T-helper 1 cell treated with Interleukin-12 subunit alpha and Interleukin-12 subunit beta and Interleukin-4 antibody, amounts not matched to agents 30 μg/mL and 1 μg/mL, for 36 hours (primary cell): ENCODE results near the gene TEX14.

Experiments used
- H3K27ac Mint-ChIP-seq: one replicate; pipeline ENCODE4 v1.8.0; 2021; ENCODE audit warnings: mild to moderate bottlenecking, mixed read lengths
- H3K27me3 Mint-ChIP-seq: one replicate; pipeline ENCODE4 v1.8.0; 2021; ENCODE audit warnings: low read depth, mixed read lengths
- H3K36me3 Mint-ChIP-seq: one replicate; pipeline ENCODE4 v1.8.0; 2021; ENCODE audit warnings: low read depth, mixed read lengths
- H3K4me1 Mint-ChIP-seq: one replicate; pipeline ENCODE4 v1.8.0; 2021; ENCODE audit warnings: low read depth, mixed read lengths
- H3K4me3 Mint-ChIP-seq: one replicate; pipeline ENCODE4 v1.8.0; 2021; ENCODE audit warnings: mild to moderate bottlenecking, moderate library complexity, mixed read lengths
- H3K9me3 Mint-ChIP-seq: one replicate; pipeline ENCODE4 v1.8.0; 2021; ENCODE audit warnings: mixed read lengths

The TEX14 gene

GRCh38 chr17:58614859-58615459 lies 76.9 kb downstream of the TEX14 start:
- H3K27me3 Mint-ChIP-seq: no peaks in the 10 kb centered on the region
- H3K4me3 Mint-ChIP-seq: no peak overlapping the region
- no peaks in the 10 kb centered on the region for H3K36me3 Mint-ChIP-seq
- H3K27ac Mint-ChIP-seq: no peak overlapping the region
- no peaks in the 10 kb centered on the region for H3K9me3 Mint-ChIP-seq
- H3K4me1 Mint-ChIP-seq: peaks cover 14% of the 10 kb centered on the region

GRCh38 chr17:58611331-58611730 lies 80.5 kb downstream of the TEX14 start:
- Mint-ChIP-seq H3K36me3 (no peaks in the 10 kb centered on the region), H3K4me3 (no peak overlapping the region), H3K9me3 (no peaks in the 10 kb centered on the region), H3K27ac (no peak overlapping the region), H3K4me1 (peaks cover 13% of the 10 kb centered on the region), H3K27me3 (no peaks in the 10 kb centered on the region)

- Mint-ChIP-seq H3K9me3 (no peaks in the 10 kb centered on the region), H3K36me3 (no peaks in the 10 kb centered on the region), H3K27ac (no peak overlapping the region), H3K4me1 (no peaks in the 10 kb centered on the region), H3K27me3 (no peaks in the 10 kb centered on the region), H3K4me3 (no peak overlapping the region)
Observed at GRCh38 chr17:58606934-58607333, 84.9 kb downstream of the TEX14 start.

- H3K27ac Mint-ChIP-seq: no peak overlapping the region
- no peak overlapping the region for H3K4me3 Mint-ChIP-seq
- H3K27me3 Mint-ChIP-seq: no peaks in the 10 kb centered on the region
- no peaks in the 10 kb centered on the region for H3K9me3 Mint-ChIP-seq
- H3K4me1 Mint-ChIP-seq: no peaks in the 10 kb centered on the region
- no peaks in the 10 kb centered on the region for H3K36me3 Mint-ChIP-seq
Observed at GRCh38 chr17:58605986-58606385, 85.9 kb downstream of the TEX14 start.

GRCh38 chr17:58605470-58605869 lies 86.4 kb downstream of the TEX14 start:
- Mint-ChIP-seq H3K4me1 (no peaks in the 10 kb centered on the region), H3K36me3 (no peaks in the 10 kb centered on the region), H3K27me3 (no peaks in the 10 kb centered on the region), H3K9me3 (no peaks in the 10 kb centered on the region), H3K27ac (no peak overlapping the region), H3K4me3 (no peak overlapping the region)

GRCh38 chr17:58601976-58602375 lies 89.9 kb downstream of the TEX14 start:
- no peaks in the 10 kb centered on the region for H3K4me1 Mint-ChIP-seq
- no peaks in the 10 kb centered on the region for H3K9me3 Mint-ChIP-seq
- no peaks in the 10 kb centered on the region for H3K27me3 Mint-ChIP-seq
- no peak overlapping the region for H3K27ac Mint-ChIP-seq
- no peaks in the 10 kb centered on the region for H3K36me3 Mint-ChIP-seq
- no peak overlapping the region for H3K4me3 Mint-ChIP-seq

GRCh38 chr17:58597371-58597770 lies 94.5 kb downstream of the TEX14 start:
- no peak overlapping the region for H3K27ac Mint-ChIP-seq

GRCh38 chr17:58595194-58595792 lies 96.6 kb downstream of the TEX14 start:
- Mint-ChIP-seq H3K27me3 (no peaks in the 10 kb centered on the region), H3K36me3 (no peaks in the 10 kb centered on the region), H3K27ac (no peak overlapping the region), H3K9me3 (no peaks in the 10 kb centered on the region), H3K4me1 (no peaks in the 10 kb centered on the region), H3K4me3 (no peak overlapping the region)

More at GRCh38 chr17:58597371-58597770, 94.5 kb downstream of the TEX14 start:
- Mint-ChIP-seq H3K4me1 (no peaks in the 10 kb centered on the region), H3K4me3 (no peak overlapping the region), H3K27me3 (no peaks in the 10 kb centered on the region), H3K9me3 (no peaks in the 10 kb centered on the region), H3K36me3 (no peaks in the 10 kb centered on the region)

GRCh38 chr17:58593123-58593522 lies 98.7 kb downstream of the TEX14 start:
- H3K4me3 Mint-ChIP-seq: no peak overlapping the region
- H3K9me3 Mint-ChIP-seq: no peaks in the 10 kb centered on the region
- H3K27ac Mint-ChIP-seq: no peak overlapping the region
- H3K4me1 Mint-ChIP-seq: no peaks in the 10 kb centered on the region
- H3K36me3 Mint-ChIP-seq: no peaks in the 10 kb centered on the region
- no peaks in the 10 kb centered on the region for H3K27me3 Mint-ChIP-seq

GRCh38 chr17:58591455-58591854 lies 100.4 kb downstream of the TEX14 start:
- H3K4me1 Mint-ChIP-seq: peaks cover 2% of the 10 kb centered on the region
- H3K9me3 Mint-ChIP-seq: no peaks in the 10 kb centered on the region
- H3K4me3 Mint-ChIP-seq: no peak overlapping the region
- no peaks in the 10 kb centered on the region for H3K27me3 Mint-ChIP-seq
- H3K27ac Mint-ChIP-seq: no peak overlapping the region
- no peaks in the 10 kb centered on the region for H3K36me3 Mint-ChIP-seq

- no peak overlapping the region for H3K27ac Mint-ChIP-seq
- peaks cover 2% of the 10 kb centered on the region for H3K4me1 Mint-ChIP-seq
- H3K4me3 Mint-ChIP-seq: no peak overlapping the region
- H3K36me3 Mint-ChIP-seq: no peaks in the 10 kb centered on the region
- H3K9me3 Mint-ChIP-seq: no peaks in the 10 kb centered on the region
- H3K27me3 Mint-ChIP-seq: peaks cover 7% of the 10 kb centered on the region
Observed at GRCh38 chr17:58590377-58590776, 101.5 kb downstream of the TEX14 start.

GRCh38 chr17:58587713-58588117 lies 104.1 kb downstream of the TEX14 start:
- Mint-ChIP-seq H3K9me3 (no peaks in the 10 kb centered on the region), H3K36me3 (no peaks in the 10 kb centered on the region), H3K27ac (no peak overlapping the region), H3K4me1 (peaks cover 2% of the 10 kb centered on the region), H3K27me3 (peaks cover 7% of the 10 kb centered on the region), H3K4me3 (no peak overlapping the region)

- Mint-ChIP-seq H3K9me3 (no peaks in the 10 kb centered on the region), H3K36me3 (no peaks in the 10 kb centered on the region), H3K27ac (no peak overlapping the region), H3K4me1 (peaks cover 2% of the 10 kb centered on the region), H3K4me3 (no peak overlapping the region), H3K27me3 (peaks cover 7% of the 10 kb centered on the region)
Observed at GRCh38 chr17:58586009-58586644, 105.7 kb downstream of the TEX14 start.

- H3K36me3 Mint-ChIP-seq: no peaks in the 10 kb centered on the region
- peaks cover 2% of the 10 kb centered on the region for H3K4me1 Mint-ChIP-seq
- no peak overlapping the region for H3K27ac Mint-ChIP-seq
- H3K4me3 Mint-ChIP-seq: no peak overlapping the region
- H3K27me3 Mint-ChIP-seq: peaks cover 7% of the 10 kb centered on the region
- H3K9me3 Mint-ChIP-seq: no peaks in the 10 kb centered on the region
Observed at GRCh38 chr17:58585554-58585953, 106.3 kb downstream of the TEX14 start.

- no peaks in the 10 kb centered on the region for H3K36me3 Mint-ChIP-seq
- peaks cover 16% of the 10 kb centered on the region for H3K27me3 Mint-ChIP-seq
- no peak overlapping the region for H3K27ac Mint-ChIP-seq
- H3K4me1 Mint-ChIP-seq: peaks cover 2% of the 10 kb centered on the region
- H3K4me3 Mint-ChIP-seq: no peak overlapping the region
- H3K9me3 Mint-ChIP-seq: no peaks in the 10 kb centered on the region
Observed at GRCh38 chr17:58583486-58583885, 108.4 kb downstream of the TEX14 start.
